Esophagus muscularis mucosa (tissue), 4 donors: ENCODE measurements around the gene KRT222.

Experiments
- EP300 ChIP-seq: sonication (generic); formaldehyde crosslinking; IDR thresholded peaks from one replicate; pipeline ENCODE4 v1.6.1; 2017; ENCODE audit warnings: antibody characterized with exemption
- POLR2A ChIP-seq: fragments of 450-650 bp; IDR thresholded peaks from one replicate; pipeline ENCODE4 v1.6.1; 2017; ENCODE audit warnings: antibody characterized with exemption, moderate library complexity, mild to moderate bottlenecking, low read depth
- POLR2AphosphoS5 ChIP-seq, 2 donors: sonication (generic); formaldehyde crosslinking; IDR thresholded peaks; one replicate each; pipeline ENCODE4 v1.6.1; 2017; ENCODE audit warnings: antibody characterized with exemption in 2 of 2
- TF ChIP-seq, protein P1 (sequence below), 3 experiments: fragments of 200-600 bp in 2 of 3; fragments of 450-650 bp in 1 of 3; sonication (generic) in 2 of 3; IDR thresholded peaks; one replicate each; pipeline ENCODE4 v1.5.1; 2017 to 2019; ENCODE audit warnings: antibody characterized with exemption in 3 of 3, mild to moderate bottlenecking in 2 of 3, moderate library complexity in 1 of 3

DNA sequence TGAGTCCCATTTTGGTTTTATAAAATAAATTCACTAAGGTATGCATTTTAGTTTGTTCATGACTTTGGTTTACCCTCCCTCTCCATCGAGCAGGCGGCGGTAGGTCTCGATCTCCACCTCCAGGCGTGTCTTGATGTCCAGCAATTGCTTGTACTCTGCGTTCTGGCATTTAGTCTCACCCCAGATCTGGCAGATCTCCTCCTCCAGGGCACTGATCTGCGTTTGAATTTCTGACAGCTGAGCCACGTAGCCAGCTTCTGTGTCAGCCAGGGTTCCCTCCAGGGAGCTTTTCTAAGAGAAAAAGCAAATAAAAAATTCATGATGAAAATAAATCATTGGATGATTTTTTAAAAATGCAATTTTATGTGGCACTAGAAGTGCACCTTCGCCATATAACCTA lies 34.4 kb upstream of the KRT222 start:
- TF ChIP-seq EP300 (no peak), POLR2AphosphoS5 (IDR thresholded peaks at IDR 0.05) (no peak), POLR2A (no peak)
- TF ChIP-seq, protein P1, sequence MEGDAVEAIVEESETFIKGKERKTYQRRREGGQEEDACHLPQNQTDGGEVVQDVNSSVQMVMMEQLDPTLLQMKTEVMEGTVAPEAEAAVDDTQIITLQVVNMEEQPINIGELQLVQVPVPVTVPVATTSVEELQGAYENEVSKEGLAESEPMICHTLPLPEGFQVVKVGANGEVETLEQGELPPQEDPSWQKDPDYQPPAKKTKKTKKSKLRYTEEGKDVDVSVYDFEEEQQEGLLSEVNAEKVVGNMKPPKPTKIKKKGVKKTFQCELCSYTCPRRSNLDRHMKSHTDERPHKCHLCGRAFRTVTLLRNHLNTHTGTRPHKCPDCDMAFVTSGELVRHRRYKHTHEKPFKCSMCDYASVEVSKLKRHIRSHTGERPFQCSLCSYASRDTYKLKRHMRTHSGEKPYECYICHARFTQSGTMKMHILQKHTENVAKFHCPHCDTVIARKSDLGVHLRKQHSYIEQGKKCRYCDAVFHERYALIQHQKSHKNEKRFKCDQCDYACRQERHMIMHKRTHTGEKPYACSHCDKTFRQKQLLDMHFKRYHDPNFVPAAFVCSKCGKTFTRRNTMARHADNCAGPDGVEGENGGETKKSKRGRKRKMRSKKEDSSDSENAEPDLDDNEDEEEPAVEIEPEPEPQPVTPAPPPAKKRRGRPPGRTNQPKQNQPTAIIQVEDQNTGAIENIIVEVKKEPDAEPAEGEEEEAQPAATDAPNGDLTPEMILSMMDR (IDR thresholded peaks at IDR 0.05), result no peak
